HG02852 (cell line): ENCODE data around the gene TMEM141.
"Not testable (repeated sequence)": the region's sequence is repeated elsewhere in the genome, so short reads cannot be mapped to it uniquely, and the experiment has no call there.

Experiments
- ATAC-seq: cut with Tn5 transposase; IDR thresholded peaks from one replicate; pipeline ENCODE4 v1.9.1; 2021; ENCODE audit warnings: mild to moderate bottlenecking, moderate library complexity; ENCODE audit not compliant: unreplicated experiment

The TMEM141 gene

DNA sequence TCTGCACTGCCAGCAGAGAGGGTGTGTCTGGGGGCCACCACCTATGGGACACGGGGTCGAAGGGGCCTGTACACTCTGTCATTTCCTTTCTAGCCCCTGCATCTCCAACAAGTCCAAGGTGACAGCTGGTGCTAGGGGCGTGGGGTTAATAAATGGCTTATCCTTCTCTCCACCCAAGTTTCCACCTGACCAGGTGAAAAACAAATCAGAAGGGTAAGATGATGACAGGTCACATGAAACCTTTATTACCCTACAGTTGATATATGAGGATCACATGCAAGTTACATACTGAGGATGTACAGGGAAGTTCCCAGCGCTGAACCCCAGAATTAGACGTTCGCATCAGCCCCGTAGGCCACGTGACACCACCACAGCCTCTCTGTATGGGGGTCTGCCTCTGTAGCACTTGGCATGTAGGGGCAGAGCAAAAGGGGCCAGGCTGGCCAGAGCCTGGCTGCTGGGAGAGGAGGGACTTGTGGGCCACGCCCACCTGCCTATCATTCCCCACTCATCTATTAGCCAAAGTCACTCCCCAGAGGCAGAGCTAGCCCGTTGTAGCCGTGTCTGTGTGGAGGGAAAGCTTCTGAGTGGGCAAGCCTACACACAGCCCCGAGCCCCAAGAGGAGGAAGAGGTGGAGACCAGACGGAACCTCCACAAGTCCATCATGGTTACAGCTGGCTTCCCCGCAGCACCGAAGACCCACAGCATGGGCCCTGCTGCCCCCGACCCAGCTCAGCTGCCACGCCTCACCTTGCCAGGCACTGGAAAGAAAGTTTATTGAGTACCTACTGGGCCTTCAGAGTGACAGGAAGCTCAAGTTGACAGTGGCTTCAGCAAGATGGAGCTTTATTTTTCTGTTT lies 2.2 kb downstream of the TMEM141 start:
- ATAC-seq = no peak

DNA sequence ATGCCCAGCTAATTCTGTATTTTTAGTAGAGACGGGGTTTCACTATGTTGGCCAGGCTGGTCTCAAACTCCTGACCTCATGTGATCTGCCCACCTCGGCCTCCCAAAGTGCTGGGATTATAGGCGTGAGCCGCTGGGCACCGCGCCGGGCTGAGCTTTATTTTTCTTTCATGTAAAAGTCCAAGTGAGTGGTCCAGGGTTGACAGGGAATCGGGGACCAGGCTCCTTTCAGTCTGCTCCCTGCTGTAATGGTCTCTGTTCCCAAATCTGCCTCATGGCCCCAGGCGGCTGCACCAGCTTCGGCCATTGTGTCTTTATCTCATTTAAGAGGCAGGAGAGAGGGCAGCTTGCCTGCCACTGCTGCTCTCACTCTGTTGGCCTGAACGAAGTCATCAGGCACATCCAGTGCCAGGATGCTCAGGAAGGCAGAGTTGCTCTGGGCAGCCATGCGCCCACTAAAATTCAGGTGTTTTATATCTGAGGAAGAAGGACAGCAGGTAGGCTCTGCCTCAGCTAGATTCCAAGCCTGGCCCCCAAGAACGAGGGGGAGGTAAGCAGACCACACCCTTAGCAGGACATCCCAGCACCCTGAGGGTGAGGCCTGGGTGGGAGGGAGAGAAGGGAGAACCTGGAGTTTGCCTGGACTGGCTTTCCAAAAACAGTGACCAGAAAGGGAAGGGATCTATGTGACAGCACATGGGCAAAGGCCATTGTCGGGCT lies 3.3 kb downstream of the TMEM141 start:
- ATAC-seq = no peak

DNA sequence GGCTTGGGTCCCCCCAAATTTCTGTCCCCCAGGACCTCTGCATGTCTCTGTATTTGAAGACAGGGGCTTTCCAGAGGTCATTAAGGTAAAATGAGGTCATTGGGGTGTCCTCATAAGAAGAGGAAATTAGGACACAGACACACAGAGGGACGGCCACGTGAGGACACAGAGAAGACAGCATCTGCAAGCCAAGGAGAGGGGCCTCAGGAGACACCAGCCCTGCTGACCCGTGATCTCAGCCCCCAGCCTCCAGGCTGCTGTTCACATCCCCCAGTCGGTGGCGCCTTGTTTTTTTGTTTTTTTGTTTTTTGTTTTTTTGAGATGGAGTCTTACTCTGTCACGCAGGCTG lies 3.8 kb downstream of the TMEM141 start:
- no peak for ATAC-seq

DNA sequence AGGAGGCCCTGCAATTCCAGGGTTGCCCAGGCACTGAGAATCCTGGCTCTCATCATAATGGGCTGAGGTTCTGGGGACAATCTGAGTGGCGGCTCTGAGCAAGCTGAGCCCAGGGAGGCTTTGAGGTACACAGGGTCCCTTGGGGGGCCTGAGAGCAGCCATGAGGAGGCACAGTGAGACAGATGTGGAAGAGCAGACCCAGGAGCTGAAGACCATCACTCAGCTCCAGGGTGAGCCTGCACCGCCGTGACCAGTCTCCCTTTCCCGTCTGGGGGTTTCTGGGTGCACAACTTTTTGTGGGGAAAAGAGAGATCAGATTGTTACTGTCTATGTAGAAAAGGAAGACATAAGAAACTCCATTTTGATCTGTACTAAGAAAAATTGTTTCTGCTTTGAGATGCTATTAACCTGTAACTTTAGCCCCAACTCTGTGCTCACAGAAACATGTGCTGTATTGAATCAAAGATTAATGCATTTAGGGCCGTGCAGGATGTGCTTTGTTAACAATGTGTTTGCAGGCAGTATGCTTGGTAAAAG lies 5.2 kb downstream of the TMEM141 start, which contains the start of gene CCDC183:
Gene CCDC183, plus strand, starts transcription at position 101 of the 537 bp plus-strand sequence. Its CDS starts 60 bp downstream, at position 161.
- ATAC-seq = no peak

GRCh38 chr9:136796775-136797347 lies 5.7 kb downstream of the TMEM141 start:
- ATAC-seq = not testable (repeated sequence)

DNA sequence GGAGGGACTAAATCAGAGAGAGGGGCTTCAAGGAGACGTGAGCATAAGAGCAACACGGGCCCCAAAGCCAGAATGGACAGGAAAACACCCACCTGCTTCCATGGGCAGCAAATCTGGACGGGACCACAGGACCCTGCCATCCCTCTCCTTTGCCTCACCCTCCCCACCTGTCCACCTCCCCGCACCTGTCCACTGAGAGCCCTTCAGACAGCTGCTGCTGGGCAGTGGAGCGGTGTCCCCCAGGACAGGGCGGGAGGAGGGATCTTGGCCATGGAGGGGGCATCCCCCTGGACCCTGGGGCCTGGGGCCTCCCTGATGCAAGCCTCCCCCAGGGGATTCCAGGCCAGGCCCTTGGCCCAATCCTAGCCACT lies 7.5 kb downstream of the TMEM141 start:
- ATAC-seq = no peak

DNA sequence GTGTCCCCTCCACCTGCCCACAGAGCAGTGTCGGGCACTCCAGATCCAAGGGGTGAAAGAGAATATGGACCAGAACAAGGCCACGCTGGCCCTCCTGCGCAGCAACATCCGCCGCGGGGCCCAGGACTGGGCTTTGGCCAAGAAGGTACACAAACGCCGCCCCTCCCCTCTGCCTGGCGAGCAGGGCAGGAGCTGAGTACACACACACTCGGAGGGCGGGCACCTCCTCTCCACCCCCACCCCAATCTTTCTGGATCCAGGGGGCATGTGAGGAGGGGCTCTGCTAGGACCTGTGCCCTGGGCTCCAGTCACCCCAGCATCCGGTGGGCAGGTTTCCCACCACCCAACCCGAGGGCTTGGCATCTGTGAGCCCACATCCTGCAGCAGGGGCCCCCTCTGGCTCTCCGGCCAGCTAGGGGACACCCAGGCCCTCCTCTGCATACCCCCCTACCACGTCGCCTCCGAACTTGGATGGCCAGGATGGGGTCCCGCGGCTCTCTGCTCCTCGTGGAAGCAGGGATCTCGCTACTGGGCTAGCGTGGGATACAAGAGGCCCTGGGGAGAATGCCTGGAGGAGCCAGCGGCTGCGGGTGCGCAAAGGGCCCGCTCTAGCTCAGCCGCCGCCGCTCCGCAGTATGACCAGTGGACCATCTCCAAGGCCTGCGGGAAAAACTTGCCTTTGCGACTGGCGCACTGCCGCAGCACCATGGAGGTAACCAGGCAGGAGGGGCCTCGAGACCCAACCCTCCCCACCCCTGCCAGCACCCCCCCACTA lies 8.1 kb downstream of the TMEM141 start:
- ATAC-seq = no peak

- no peak for ATAC-seq
Observed at GRCh38 chr9:136799854-136800657, 8.9 kb downstream of the TMEM141 start.

- ATAC-seq = no peak
Observed at GRCh38 chr9:136802321-136802720, 11.2 kb downstream of the TMEM141 start.

GRCh38 chr9:136803009-136803550 lies 11.9 kb downstream of the TMEM141 start:
- ATAC-seq = not testable (repeated sequence)

- ATAC-seq = no peak
Observed at GRCh38 chr9:136803551-136804508, 12.7 kb downstream of the TMEM141 start.

DNA sequence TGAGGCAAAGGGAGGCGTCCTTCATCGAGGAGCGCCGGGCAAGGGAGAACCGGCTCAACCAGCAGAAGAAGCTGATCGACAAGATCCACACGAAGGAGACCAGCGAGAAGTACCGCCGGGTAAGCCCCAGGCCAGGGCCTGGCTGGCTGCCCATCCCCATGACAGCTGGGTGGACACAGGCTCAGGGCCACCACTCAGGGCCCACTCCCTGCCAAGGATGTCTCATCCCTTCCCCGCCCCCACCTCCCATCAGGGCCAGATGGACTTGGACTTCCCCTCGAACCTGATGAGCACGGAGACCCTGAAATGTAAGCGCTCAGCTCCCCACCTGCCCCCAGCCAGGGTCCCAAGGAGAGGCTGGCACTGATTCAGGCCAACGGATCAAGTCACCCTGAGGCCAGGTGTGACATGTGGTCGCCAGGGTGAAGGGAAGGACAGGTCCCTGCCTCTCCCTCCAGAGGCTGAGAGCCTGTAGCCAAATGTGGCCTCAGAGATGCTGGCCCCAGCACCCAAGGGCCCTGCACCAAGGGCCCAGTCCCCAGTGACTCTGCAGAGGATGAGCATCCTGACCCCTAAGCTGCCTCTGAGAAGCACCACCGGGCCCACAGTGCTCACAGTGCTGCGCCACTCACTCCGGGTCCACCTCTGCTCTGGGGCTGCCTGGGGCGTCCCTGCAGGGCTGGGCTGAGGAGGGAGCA lies 13.5 kb downstream of the TMEM141 start:
- ATAC-seq = no peak

DNA sequence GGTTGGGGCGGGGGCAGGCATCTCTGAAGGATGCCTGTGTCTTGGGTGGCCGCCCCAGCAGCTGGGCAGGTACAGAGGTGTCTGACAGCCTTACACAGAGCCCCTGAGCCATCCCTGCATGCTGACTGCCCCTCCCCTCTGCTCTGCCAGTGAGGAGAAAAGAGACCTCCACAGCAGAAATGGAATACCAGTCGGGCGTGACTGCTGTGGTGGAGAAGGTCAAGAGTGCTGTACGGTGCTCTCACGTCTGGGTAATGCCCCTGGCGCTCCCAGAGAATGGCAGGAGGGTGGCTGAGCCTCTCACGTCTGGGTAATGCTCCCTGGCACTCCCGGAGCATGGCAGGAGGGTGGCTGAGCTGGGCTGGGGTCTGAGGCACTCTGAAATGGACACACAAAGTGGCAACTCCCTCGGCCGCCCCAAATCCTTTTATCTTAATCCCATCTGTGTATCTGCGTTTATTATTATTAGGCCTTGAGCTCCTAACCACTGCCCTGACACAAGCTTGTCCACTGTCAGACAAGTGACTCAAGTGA lies 14.1 kb downstream of the TMEM141 start:
- ATAC-seq = no peak

GRCh38 chr9:136806067-136806466 lies 14.9 kb downstream of the TMEM141 start:
- ATAC-seq = no peak

DNA sequence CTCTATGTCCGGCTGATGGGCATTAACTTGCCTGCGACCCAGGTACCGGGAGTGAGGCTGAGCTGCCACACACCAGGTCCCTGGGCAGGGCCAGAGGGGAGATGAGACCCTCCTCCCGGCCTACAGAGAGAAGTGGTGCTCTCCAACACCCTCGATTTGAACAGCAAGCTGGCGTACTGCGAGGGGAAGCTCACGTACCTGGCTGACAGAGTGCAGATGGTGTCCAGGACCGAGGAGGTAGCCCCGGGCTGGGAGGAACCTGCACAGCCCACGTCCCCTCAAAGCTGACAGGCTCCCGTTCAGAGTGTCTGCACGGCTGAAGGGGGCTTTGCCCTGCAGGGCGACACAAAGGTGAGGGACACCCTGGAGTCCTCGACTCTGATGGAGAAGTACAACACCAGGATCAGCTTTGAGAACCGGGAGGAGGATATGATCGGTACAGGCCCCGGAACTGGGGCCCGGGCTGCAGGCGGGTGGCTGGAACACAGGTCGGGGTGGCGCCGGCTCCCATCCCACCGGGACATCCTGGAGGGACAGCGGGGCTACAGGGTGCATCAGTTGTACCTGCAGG lies 15.6 kb downstream of the TMEM141 start:
- no peak for ATAC-seq

DNA sequence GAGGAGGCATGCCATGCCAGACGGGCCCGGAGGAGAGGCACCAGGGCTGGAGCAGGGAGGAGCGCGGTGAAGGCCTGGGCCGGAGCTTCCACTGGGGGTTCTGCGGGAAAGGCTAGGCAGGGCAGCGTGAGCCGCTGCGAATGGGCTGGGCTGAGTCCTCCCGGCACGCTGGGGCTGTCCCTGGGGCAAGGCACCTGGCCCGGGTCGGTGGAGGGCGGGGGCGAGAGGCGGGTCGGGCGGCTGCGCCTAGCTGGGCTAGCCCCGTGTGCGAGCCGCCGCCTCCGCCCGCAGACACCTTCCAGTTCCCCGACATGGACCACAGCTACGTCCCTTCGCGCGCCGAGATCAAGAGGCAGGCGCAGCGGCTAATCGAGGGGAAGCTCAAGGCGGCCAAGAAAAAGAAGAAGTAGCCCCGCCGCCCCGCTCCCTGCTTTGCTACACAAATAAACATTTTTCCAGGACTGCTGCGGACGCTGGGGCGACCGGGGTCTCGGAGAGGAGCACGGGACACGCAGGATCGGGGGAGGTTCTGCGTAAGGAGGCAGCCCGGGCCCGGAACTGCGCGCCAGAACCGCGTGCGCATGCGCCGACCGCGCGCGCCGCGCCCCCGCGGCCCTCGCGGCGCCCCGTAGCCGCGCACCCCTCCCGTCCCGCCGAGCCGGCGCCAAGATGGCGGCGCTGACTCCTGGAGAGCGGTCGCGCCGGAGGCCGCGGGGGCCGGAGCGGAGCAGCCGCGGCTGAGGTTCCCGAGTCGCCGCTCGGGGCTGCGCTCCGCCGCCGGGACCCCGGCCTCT lies 16.3 kb downstream of the TMEM141 start, which contains the start of gene RABL6:
Gene RABL6, plus strand, starts transcription at position 668 of the 794 bp plus-strand sequence. CDS start 249 bp downstream, outside the sequence.
- ATAC-seq = peak; percentile 79
